Measurements from ENCODE around the gene NEU2.

NEU2 gene

DNA sequence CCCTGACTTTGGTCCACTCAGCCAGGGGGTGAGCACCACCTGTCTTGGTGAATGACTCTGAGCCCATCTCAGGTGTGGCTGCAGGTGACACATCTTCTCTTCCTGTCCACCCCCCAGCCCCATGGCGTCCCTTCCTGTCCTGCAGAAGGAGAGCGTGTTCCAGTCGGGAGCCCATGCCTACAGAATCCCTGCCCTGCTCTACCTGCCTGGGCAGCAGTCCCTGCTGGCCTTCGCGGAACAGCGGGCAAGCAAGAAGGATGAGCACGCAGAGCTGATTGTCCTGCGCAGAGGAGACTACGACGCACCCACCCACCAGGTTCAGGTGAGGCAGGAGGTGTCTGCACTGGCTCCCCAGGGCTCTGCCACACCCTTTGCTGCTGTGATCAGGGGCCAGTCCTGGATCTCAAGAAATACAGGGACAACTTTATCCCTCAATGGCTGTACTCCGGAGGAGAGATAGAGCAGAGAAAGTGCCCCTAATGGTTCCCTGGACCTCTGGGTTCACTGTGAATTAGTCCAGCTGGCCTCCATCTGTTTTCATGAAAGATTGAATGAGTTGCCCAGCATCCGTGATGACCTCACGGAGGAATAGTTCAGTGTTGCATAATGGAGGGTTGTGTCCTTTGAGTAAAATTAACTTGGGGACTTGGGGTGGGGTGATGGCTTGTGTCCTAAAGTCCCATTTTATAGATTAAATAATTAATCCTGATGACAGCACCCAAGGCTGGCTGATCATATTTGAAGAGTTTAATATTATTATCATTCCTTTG, at the start of gene NEU2:
NEU2 (plus strand) TSS at position 122 of the 770 bp plus-strand sequence; CDS start at position 122, 0 bp downstream.
- no peak for DNase-seq (ENCODE audit: low read depth)

DNA sequence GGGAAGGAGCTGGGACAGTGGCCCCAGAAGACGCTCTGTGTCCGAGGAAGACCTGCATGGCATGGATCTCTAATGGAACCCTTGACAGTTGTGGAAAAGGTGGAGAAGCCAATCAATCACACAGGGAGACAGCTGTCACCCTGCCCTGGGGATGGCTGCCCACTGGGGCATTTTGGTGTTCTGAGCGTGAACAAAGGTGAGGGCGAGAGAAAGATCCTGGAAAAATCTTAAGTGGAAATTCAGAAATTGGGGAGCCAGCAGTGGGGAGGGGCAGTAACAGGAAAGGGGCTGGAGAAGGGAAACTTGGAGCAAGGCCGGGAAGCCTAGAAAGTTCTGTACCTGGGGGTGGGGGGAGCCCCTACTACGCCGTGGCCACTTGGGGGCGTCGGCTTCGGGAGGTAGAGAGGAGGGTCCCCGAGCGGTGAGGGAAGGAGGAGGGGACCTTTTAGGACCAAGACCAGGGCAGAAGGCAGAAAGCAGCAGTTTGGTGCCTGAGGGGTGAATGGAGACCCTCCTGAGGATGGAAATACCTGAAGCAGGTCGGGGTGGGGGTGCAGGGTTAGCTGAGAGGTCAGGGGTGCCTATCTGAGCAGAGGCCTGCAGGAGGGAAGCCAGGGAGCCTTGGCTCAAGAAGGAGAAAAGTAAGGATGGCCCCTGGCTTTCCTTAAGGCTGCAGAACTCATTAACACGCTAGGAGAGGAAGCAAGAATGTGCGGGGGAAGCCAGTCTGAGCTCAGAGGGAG, 49.4 kb upstream of the NEU2 start:
- DNase-seq (ENCODE audit: low read depth), result no peak

DNA sequence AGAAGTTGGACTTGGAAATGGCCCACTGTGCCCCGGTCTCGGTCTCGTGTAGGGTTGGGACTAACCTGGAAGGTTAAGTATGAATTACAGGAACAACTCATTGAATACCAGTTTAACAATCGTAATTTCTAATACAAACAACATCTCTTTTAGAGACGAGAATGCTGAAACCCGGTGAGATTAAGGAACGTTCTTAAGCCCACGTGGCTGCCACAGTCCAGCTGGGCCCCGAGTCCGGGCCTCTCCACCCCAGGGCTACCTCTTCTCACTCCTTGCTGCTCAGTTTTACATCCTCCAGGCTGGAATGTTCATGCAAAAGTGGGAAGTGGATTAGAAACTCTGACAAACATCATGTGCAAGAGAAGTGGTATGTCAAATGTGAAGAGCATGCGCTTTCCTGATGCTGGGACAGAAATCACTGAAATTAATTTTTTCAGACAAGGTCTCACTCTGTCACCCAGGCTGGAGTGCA, 48.8 kb upstream of the NEU2 start:
- DNase-seq (ENCODE audit: low read depth), result no peak

DNA sequence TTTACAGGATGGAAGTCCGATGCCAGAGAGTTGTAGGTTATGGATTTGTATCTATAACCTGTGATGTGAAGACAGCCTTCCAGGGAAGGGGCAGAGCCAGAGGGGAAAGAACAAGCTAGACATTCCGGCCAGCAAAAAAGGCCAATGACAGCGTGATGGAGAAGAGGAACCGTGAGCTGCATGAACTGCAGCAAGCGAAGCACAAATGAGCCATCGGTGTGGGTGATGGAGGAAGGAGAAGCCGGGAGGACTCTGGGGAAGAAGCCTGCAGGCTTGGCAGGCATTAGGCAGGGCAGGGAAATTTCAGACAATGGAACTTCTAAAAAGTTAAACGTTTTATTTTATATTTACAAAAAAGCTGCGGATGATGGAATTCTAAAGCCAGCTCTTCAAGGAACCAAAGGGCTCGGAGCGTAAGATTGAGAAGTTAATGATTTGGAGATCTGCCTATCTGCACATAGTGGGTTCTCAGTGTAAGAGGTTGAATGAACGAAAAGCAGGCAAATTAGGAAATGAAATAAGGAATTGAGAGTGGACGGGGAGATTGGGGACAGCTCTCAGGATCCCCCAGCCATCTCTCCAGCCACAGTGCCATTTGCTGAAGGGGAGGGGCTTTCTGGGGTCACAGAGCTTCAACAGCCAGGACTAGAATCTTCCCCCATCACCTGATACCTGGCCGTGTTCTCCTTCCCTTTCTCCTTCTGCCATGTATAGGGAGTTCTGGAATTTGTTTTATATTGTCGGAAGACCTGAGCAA, 47.8 kb upstream of the NEU2 start:
- DNase-seq (ENCODE audit: low read depth), result no peak

DNA sequence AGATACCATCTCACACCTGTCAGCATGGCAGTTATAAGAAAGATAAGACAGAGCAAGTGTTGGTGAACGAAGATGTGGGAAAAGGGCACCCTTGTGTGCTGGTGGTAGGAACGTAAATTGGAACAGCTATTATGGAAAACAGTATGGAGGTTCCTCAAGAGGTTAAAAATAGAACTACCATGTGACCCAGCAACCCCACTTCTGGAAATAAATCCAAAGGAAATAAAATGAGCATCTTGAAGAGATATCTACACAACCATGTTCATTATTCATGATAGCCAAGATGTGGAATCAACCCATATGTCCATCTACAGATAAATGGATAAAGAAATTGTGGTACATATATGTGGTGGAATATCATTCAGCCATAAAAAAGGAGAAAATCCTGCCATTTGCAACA, 46.3 kb upstream of the NEU2 start:
- DNase-seq (ENCODE audit: low read depth), result no peak

DNA sequence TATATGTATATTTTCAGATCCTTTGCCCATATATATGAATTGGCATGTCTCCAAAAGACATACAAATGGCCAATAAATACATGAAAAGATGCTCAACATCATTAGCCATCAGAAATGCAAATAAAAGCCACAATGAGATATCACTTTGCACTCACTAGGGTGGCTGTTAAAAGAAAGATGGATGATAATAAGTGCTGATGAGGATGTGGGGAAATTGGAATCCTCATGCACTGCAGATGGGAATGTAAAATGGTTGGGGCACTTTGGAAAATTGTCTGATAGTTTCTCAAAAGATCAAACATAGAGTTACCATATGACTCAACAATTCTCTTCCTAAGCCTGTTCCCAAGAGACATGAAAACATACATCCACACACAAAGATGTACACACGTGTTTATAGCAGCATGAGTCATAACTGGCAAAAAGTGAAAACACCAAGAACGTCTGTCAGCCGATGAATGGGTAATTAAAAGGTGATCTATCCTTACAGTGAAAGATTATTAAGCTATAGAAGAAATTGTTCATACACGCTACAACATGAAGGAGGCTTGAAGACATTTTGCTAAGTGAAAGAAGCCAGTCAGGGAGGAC, 39.1 kb upstream of the NEU2 start:
- DNase-seq (ENCODE audit: low read depth), result no peak

DNA sequence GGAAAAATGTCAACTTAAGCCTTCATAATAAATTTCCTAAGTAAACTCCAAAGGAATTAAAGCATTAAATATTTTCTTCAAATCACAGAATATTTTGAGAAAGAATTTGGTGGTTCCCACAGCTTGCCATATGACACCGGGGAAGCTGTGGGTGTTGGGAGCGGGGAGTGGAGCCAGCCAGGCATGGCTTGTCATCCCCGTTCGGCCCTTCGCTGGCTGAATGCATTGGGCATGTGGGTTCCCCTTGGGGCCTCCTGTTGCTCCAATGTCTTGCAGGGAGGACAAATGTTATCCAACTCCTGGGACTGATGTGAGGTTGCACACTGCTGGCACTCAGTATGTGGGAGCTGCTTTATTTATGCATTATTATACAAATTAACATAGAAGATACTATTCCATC, 38.0 kb upstream of the NEU2 start:
- no peak for DNase-seq (ENCODE audit: low read depth)

DNA sequence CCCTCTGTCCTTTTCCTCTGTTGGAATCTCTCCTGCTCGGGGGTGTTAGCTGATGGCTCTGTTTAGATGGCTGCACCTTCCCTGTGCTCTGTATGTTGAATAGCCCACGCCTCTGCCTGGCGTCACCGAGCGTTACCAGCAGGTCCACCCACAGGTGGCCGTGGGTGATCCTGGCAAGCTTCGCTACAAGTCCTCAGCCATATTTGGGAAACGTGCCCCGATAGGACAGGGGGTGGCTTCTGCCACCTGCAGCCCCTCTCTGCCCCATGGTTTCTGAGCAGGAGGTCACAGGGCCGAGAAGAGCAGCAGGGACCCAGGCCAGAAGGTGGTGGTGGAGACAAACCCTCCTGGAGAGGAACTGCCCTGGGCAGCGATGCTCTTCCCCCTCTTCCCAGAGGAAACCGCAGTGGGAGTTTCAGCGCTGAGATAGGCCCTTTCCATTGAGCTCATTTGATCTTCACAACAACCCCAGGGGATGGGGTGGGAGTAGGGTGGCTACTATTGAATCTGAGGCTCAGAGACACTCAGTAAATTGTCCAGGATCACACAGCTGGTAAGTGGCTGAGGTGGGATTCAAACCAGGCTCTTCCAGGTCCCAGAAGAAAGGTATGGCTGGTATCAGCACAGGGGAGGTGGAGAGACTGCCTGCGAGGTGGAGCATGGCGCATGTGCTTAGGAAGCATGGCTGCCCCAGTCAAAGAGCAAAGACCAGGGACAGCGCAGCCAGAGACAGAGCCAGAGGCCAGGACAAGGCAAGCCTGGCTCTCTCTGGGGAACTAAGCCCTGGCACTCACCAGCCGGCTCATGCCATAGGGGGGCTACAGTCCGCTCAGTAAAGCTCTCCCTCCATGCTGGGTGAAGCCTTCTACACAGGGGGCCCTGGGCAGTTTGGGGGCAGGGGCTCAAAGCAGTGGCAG, 34.5 kb upstream of the NEU2 start:
- no peak for DNase-seq (ENCODE audit: low read depth)

DNA sequence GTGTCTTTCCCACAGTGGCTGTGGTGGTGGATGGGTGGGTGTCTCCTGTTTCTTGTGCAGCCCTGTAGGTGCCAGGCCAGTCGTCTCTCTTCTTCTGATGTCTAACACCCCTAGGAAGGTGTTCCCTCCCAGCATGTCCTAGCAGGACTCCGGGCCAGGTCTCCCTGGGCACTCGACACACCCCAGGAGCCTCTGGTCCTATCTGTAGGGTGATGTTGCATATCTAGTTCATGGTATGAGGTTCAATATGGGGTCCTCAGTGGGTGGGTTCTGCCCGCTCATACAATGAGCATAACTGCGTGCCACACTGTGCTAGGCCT, 33.8 kb upstream of the NEU2 start:
- no peak for DNase-seq (ENCODE audit: low read depth)

DNA sequence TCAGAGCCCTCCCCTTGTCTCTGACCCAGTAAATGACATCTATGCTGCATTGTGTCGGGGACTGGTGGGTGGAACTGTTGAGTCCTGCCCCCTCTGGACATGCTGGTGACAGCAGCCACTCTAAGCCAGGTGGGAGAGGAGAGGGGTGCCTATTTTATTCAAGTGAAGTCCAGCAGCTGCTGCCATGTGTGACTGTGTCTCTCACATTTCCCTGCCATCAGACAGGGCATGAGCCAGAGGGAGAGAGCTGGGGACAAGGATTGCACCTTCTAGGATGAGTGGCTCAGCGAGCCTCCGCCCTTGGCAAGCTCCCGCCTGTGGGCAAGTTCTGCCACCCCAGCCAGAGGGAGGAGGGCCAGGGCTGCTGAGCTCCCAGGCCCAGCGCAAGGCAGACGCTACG, 33.1 kb upstream of the NEU2 start:
- DNase-seq (ENCODE audit: low read depth), result no peak

DNA sequence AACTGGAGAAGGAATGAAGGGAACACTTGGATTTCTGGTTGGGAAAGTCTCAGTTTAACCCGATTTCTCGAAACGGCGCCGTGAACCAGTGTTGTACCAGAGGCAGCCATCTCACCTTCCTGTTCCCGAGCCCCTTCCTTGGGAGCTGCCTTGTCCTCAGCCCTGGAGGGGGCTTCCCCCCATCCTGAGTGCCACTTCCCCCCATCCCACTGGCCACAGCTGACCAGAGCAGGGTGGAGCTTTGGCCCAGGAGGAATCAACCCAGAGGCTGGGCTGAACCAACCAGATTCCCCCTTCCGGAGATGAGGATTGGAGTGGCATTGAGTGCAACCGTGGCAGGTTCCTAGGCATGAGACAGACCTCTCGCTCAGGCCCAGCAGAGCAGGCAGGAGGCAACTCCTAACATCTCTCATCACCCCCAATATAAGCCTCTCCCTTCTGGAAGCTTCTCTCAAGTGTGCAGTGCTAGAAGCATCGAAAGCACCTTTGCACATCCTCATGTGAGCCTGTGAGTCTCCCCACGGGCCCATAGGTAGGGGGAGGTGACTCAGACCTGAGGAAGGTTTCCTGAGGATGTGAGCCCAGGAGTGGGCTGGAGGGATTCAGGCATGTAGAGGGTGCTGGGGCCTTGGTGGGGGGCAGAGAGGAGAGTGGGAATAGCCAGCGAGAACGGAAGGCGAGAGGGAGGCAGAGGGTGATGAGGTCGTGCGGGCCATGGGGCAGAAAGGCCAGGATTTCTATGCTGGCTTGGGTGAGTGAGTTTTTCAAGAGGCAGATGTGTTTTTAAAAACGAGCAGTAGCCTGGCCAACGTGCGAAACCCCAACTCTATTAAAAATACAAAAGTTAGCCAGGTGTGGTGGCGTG, 31.4 kb upstream of the NEU2 start:
- no peak for DNase-seq (ENCODE audit: low read depth)

DNA sequence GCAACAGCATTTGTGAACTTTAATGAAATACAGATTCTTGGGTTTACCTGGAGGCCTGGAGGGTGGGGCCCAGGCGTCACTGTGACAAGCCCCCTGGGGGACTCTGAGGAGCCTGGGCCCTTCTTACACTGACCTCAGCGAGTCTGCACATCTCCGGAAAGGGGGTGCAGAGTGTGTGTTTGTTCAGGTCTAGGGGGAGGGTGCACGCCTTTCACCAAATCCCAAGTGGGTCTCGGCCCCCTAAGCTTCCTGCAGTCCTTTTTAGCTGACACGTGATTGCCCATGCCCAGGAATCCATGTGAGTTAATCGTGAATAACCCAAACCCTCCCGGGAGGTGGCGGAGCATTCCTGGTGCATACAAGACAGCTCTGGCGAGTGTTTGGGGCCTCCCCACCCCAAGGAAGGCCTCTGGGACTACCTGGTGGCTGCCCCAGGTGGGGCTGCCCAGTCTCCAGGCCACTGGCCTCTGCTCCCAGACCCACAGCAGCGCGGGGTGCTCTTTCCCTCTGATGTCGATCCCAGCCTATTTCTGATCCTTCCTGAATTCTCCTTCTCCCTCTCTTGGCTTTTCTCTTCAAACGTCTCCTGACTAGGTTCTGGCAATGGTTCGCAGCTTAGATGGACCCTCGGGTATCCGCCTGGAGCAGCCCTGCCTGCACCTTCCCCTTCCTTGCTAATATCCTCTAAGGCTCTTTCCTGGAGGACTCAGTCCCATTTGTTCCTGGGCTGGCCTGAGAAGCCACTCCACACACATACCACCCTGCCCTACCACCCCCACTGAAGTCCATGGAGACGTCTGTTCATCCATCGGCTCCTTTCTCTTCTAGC, 29.4 kb upstream of the NEU2 start:
- no peak for DNase-seq (ENCODE audit: low read depth)

DNA sequence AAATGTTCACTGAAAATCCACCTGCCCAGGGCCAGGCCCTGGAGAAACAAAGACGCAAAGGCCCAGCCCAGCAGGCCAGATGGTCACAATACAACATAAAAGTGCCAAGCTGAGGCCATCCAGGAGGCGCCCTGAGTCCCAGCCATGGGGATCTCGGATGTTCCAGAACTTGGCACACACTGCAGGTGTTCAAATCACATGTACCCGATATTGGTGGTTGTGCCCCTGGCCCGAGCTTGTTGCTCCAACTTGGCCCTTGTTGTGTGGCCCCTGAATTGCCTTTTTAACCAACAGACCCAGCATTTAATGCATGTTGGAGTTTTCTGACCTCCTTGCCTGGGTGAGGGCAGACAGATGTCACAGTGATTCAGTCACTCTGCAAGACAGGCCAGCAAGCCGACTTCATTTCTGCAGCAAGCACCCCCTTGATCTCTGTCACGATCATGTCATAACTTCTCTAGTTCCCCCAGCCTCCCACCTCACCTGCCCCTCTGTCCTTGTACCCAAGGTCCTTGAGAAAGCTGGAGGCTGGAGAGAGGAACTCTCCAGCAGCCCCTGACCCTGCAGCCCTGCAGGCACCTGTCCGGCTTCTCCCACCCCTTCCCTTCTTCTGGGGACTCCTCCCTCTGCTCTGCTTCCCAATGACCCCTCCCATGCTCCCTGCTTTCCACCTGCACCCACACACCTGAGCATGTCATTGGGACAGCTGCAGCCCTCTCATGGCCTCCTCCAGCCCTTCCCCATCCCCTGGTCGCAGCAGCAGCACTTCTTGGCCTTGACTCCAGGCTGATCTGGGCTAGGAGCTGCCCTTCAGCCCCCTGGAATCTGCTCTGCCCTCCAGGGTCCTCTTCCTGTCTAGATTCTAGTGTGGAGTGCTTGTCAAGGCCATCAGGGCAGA, 28.6 kb upstream of the NEU2 start:
- no peak for DNase-seq (ENCODE audit: low read depth)

DNA sequence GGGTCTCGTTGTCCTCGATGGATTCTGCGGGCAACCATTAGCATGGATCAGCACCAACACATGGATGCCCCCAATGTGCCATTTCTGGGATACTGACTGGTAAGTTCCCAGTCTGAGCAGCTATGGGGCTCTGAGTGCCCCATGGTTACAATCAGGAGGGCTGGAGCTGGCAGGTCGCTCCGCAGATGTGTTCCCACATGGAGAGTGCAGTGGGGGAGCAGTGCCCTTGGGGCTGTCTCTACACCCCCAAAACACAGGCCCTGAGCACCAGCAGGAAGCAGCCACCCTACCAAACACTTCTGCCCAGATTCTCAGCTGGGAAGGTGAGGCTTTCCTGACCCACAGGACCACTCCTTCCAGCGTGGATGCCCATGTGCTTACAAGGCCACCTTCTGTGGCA, 27.4 kb upstream of the NEU2 start:
- no peak for DNase-seq (ENCODE audit: low read depth)

DNA sequence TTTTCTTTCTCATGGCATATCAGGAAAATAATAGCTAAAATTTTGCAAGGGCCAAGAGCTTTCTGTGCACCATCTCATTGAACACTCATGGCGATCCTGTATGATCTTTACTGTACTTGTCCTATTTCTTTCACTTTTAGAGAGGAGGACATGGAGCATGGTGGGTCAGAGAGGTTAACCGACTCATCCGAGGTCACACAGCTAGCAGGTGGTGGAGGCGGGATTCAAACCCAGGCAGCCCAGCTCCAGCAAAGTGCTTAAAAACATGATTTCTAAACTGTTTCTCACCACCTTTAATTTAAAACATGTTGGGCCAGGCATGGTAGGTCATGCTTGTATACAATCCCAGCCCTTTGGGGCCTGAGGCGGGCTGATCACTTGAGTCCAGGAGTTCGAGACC, 25.8 kb upstream of the NEU2 start:
- DNase-seq (ENCODE audit: low read depth), result no peak

DNA sequence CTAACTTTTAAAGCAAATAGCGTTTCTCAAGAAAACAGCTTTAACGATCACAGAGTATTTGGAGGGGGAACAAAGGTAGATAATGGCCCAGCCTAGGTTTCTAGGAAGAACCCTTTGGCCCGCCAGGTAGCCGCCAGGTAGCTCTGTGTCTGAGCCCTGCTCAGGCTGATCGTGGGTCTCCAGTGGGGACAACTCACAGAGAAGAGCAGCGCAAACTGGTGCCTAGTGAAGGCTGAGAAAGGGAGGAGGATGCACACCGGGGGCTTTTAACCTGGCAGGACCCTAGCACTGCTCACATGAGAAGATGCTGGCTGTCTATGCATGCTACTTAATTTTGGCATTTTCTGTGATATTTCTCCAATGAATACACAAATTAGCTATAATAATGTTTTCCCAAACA, 25.2 kb upstream of the NEU2 start:
- DNase-seq (ENCODE audit: low read depth), result no peak

DNA sequence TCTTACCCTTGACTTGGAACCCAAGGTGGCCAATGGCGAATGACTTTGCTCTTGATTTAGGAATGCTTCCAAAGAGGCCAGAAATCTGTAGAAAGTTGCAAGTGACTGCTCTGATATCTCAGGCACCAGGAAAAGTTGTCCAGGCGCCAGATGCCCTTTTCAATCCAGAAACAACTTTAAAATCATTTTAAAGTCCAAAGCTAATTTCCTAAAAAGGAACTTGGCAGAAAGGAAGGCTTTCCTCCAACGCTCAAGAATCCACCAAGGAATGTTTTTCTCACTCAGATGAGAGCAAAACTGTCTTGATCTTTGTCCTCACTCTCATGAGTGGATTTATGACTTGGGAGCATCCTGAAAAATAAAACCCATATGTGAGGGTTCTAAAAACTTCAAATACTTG, 24.7 kb upstream of the NEU2 start:
- DNase-seq (ENCODE audit: low read depth), result no peak

DNA sequence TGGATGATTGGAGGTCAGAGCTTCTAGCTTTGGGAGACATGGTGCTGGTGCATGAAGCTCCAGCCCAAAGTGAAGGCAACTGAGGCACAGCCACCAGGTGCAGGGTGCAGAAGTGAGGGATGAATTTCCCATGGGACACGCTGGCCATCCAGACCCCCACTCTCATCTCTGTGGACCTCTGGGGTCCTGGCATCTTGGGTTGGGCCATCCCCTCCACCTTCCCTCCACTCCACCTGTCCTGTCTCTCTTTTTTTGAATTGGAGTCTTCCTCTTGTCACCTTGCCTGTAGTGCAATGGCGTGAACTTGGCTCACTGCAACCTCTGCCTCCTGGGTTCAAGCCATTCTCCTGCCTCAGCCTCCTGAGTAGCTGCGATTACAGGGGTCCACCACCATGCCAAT, 22.8 kb upstream of the NEU2 start:
- DNase-seq (ENCODE audit: low read depth), result no peak
